ENCODE results near the gene STXBP6. TPM values are rescaled to one million over a fixed set of nuclear protein-coding genes. Genes with fewer than 3 reads are reported as not detected.

Gene STXBP6
- total and polyA plus RNA-seq, 8 donors, result 9.9 to 28.5 (median 23.2) TPM

GRCh38 chr14:24849471-24849870, 200.5 kb downstream of the STXBP6 start:
- Histone ChIP-seq H3K4me3 (no peak overlapping the region), H3K27me3 (no peaks in the 10 kb centered on the region), H3K9me3 (no peaks in the 10 kb centered on the region), H3K36me3 (no peaks in the 10 kb centered on the region), H3K4me1 (peaks cover 0 to 10% (median 2%) of the 10 kb centered on the region in 3 donors), H3K27ac (no peak overlapping the region)
- TF ChIP-seq, protein P1, sequence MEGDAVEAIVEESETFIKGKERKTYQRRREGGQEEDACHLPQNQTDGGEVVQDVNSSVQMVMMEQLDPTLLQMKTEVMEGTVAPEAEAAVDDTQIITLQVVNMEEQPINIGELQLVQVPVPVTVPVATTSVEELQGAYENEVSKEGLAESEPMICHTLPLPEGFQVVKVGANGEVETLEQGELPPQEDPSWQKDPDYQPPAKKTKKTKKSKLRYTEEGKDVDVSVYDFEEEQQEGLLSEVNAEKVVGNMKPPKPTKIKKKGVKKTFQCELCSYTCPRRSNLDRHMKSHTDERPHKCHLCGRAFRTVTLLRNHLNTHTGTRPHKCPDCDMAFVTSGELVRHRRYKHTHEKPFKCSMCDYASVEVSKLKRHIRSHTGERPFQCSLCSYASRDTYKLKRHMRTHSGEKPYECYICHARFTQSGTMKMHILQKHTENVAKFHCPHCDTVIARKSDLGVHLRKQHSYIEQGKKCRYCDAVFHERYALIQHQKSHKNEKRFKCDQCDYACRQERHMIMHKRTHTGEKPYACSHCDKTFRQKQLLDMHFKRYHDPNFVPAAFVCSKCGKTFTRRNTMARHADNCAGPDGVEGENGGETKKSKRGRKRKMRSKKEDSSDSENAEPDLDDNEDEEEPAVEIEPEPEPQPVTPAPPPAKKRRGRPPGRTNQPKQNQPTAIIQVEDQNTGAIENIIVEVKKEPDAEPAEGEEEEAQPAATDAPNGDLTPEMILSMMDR (IDR thresholded peaks at IDR 0.05), result no peak
- FAIRE-seq, result no peak
- DNase-seq, result no peak
- intact Hi-C loops (cut with DNase I), result no loop called here
- WGBS, 2 donors, result 68 to 85% methylated on average over 2 of the region's 2 CpGs
- ATAC-seq, result no peak

DNA sequence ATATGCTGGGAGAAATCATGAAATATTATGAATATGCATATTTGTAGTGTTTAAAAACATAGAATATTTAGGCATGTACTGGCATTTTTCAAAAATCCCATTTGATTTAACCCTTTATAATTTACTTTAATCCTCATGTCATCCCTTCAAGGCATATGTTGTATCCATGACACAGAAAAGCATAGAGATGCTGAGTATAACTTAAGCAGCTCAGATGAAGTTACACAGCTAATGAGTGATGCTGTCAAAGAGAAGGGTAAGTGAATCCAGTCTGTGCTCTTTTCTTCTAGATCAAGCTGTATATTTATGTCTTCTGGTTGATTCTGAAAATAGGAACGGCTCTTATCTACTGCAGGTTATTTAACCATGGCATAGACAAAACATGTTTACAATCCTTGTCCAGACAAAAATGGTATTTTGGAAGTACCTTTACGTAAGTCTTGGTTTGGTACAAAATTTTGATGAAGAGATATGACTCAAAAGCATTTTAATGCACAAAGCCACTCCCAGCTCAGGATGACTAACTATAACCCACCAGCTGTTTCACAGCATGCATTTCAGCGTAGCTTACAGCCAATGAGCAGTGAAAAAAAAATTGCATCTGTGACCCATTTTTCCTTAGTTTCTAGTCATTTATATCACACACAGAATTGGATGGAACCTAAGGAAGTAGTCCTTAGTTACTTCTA, 201.7 kb downstream of the STXBP6 start:
- Histone ChIP-seq H3K4me1 (peaks cover 0 to 5% (median 2%) of the 10 kb centered on the region in 3 donors), H3K9me3 (no peaks in the 10 kb centered on the region), H3K27ac (no peak overlapping the region), H3K27me3 (no peaks in the 10 kb centered on the region), H3K36me3 (no peaks in the 10 kb centered on the region), H3K4me3 (no peak overlapping the region)
- FAIRE-seq, result no peak
- ATAC-seq, result no peak
- DNase-seq, result no peak
- TF ChIP-seq, protein P1 (IDR thresholded peaks at IDR 0.05), result no peak
- intact Hi-C loops (cut with DNase I), result no loop called here
- 72 to 81% methylated on average over 3 of the region's 3 CpGs for WGBS, 2 donors

DNA sequence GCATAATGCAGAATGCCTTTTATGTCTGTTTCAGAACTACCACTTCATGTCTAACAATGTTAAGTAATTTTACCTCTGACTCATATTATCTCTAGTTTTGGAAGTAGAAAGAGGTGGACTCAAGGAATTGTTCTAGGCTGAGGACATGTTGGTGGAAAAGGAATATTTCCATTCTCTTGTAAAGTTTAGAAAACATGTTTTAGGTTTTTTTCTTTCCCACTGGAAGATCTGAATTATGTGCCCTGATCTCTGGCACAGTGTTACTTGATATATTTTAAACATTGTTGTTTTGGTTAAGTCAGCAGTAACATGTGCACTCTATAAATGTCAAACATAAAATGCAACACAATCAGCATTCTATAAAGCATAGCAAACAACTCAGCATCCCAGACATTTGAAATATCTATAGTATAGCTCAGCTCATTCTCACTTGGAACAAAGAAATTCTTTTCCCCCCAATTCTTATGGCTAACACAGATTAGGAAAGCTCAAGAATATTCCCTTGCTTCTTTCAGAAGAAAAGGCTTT, 202.3 kb downstream of the STXBP6 start:
- no peaks in the 10 kb centered on the region for H3K27me3 ChIP-seq
- intact Hi-C loops (cut with DNase I), result no loop called here
- H3K4me3 ChIP-seq, result no peak overlapping the region
- H3K9me3 ChIP-seq, result no peaks in the 10 kb centered on the region
- DNase-seq, result no peak
- ATAC-seq, result no peak
- FAIRE-seq, result no peak
- TF ChIP-seq, protein P1 (IDR thresholded peaks at IDR 0.05), result no peak
- H3K36me3 ChIP-seq, result no peaks in the 10 kb centered on the region
- no peak overlapping the region for H3K27ac ChIP-seq
- H3K4me1 ChIP-seq, result peaks cover 0 to 3% (median 2%) of the 10 kb centered on the region in 3 donors

DNA sequence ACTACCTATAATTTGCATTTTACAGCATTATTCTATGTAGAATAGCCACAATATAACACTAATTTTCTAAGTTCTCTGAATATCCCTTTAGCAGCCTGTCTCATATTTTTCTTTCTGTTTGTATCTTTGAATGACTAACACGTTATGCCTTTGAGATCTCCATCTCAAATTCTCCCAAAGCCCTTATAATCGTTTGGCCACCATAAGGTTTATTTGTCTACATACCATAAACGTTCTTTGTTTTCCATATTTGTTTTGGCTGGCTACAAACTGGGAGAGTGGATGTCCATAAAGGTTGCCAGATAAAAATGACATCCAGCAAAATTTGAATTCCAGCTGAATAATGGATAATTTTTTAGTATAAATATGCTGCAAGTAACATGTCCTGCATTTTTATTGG, 203.7 kb downstream of the STXBP6 start:
- H3K4me1 ChIP-seq, result peaks cover 0 to 3% (median 2%) of the 10 kb centered on the region in 3 donors
- 20 to 25% methylated on average over 3 of the region's 3 CpGs for WGBS, 2 donors
- TF ChIP-seq, protein P1 (IDR thresholded peaks at IDR 0.05), result no peak
- H3K36me3 ChIP-seq, result no peaks in the 10 kb centered on the region
- intact Hi-C loops (cut with DNase I), result no loop called here
- no peak overlapping the region for H3K4me3 ChIP-seq
- FAIRE-seq (no peak), DNase-seq (no peak), ATAC-seq (no peak)
- H3K27me3 ChIP-seq, result no peaks in the 10 kb centered on the region
- no peak overlapping the region for H3K27ac ChIP-seq
- H3K9me3 ChIP-seq, result no peaks in the 10 kb centered on the region

DNA sequence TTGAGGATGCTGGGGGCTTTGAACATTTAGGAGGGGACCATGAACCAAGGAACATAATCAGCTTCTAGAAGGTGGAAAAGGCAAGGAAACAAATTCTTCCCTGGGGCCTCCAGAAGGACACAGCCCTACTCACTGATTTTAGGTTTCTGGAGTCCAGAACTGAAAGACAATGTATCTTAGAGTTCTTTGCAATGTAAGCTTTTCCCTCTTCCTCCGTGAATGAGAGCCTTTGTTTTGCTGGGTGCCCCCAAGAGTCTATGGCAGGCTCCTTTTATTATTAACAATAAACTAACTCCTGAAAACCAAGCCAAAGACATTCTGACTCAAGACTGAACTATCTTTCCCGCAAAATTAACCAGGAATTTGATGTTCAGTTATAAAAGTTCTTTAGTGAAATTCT, 204.1 kb downstream of the STXBP6 start:
- no peak overlapping the region for H3K27ac ChIP-seq
- 75 to 82% methylated on average over 2 of the region's 2 CpGs for WGBS, 2 donors
- H3K4me3 ChIP-seq, result no peak overlapping the region
- no peak for FAIRE-seq
- TF ChIP-seq, protein P1 (IDR thresholded peaks at IDR 0.05), result no peak
- DNase-seq, result no peak
- H3K27me3 ChIP-seq, result no peaks in the 10 kb centered on the region
- ATAC-seq, result no peak
- intact Hi-C loops (cut with DNase I), result no loop called here
- peaks cover 0 to 3% (median 2%) of the 10 kb centered on the region in 3 donors for H3K4me1 ChIP-seq
- no peaks in the 10 kb centered on the region for H3K9me3 ChIP-seq
- H3K36me3 ChIP-seq, result no peaks in the 10 kb centered on the region

Measured in pancreas (tissue), 10 donors.